Measurements from ENCODE around the gene PHYKPL. TPM values are rescaled to one million over a fixed set of nuclear protein-coding genes. Genes with fewer than 3 reads are reported as not detected.

The PHYKPL gene
- total and polyA plus RNA-seq, 2 donors (not counting 3 experiments of a cell fraction or from before 2014, with no cell fraction given) = 71.7 to 81.7 TPM

DNA sequence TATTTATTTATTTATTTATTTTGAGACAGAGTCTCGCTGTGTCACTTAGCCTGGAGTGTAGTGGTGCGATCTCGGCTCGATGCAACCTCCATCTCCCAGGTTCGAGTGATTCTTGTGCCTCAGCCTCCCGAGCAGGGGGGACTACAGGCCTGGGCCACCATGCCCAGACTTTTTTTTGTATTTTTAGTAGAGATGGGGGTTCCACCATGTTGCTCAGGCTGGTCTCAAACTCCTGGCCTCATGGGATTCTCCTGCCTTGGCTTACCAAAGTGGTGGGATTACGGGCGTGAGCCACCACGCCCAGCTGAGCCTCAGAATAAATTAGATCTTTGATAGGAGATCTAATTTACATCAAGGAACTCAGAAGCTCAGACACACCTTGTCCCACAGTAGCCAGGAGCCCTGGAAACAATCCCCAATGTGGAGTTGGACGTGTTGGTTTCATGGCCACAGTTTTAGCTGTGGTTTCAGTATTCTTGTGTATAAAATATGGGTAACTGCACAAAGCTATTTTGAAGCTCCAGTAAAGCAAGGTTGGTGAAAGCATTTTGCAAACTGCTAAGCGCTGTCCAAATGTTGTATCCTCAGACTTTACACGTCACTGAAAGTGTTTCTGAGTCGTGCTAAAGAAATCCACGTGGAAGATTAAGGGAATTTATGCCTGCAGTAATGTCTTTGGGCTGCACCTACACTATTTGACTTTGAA is 31.2 kb downstream of the PHYKPL start:
- ChIA-PET POLR2A (no interaction called here), CTCF (interaction anchor here (1.0 to 1.4 kb wide), 3 partner anchors 9 to 126 kb away, joined by 3 read pairs; no protein-coding TSS in a partner anchor)
- TF ChIP-seq EZH2 (IDR thresholded peaks at IDR 0.05; ENCODE audit: borderline replicate concordance, low read depth, low read length, severe bottlenecking) = no peak
- TF ChIP-seq, protein P1, sequence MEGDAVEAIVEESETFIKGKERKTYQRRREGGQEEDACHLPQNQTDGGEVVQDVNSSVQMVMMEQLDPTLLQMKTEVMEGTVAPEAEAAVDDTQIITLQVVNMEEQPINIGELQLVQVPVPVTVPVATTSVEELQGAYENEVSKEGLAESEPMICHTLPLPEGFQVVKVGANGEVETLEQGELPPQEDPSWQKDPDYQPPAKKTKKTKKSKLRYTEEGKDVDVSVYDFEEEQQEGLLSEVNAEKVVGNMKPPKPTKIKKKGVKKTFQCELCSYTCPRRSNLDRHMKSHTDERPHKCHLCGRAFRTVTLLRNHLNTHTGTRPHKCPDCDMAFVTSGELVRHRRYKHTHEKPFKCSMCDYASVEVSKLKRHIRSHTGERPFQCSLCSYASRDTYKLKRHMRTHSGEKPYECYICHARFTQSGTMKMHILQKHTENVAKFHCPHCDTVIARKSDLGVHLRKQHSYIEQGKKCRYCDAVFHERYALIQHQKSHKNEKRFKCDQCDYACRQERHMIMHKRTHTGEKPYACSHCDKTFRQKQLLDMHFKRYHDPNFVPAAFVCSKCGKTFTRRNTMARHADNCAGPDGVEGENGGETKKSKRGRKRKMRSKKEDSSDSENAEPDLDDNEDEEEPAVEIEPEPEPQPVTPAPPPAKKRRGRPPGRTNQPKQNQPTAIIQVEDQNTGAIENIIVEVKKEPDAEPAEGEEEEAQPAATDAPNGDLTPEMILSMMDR (IDR thresholded peaks at IDR 0.05; ENCODE audit: extremely low read depth in 1 of 2, insufficient read depth in 1 of 2, low read depth in 1 of 2, low read length in 2 of 2) = no peak
- TF ChIP-seq MYC (IDR thresholded peaks at IDR 0.05; ENCODE audit: low read depth, low read length) = no peak
- TF ChIP-seq POLR2AphosphoS5 (IDR thresholded peaks at IDR 0.05; ENCODE audit: insufficient read depth, low read depth, low read length) = no peak
- TF ChIP-seq GATA2 (IDR thresholded peaks at IDR 0.05; ENCODE audit: insufficient read depth, insufficient read length, low read depth, low read length) = no peak
- no peak for TF ChIP-seq POLR2A (IDR thresholded peaks at IDR 0.05; ENCODE audit: low read depth, low read length)
- no peak for TF ChIP-seq FOS (IDR thresholded peaks at IDR 0.05; ENCODE audit: borderline replicate concordance, insufficient read depth, low read length)
- TF ChIP-seq JUN (IDR thresholded peaks at IDR 0.05; ENCODE audit: borderline replicate concordance, insufficient read depth, insufficient read length, low read depth) = no peak
- TF ChIP-seq, protein P2, sequence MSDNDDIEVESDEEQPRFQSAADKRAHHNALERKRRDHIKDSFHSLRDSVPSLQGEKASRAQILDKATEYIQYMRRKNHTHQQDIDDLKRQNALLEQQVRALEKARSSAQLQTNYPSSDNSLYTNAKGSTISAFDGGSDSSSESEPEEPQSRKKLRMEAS (IDR thresholded peaks at IDR 0.05; ENCODE audit: insufficient read depth, insufficient read length) = no peak
- Histone ChIP-seq H3K79me2 (ENCODE audit: control insufficient read depth, insufficient read depth, low read length) (peaks cover 23% of the 10 kb centered on the region), H3K27ac (ENCODE audit: insufficient read depth, low read depth, low read length) (no peak overlapping the region), H3K27me3 (ENCODE audit: control insufficient read depth in 2 of 2, insufficient read depth in 2 of 2, low read length in 2 of 2) (no peaks in the 10 kb centered on the region), H3K4me3 (replicated peaks in 1 of 3; ENCODE audit: insufficient read depth in 1 of 3, low read depth in 1 of 3, low read length in 3 of 3) (no peak overlapping the region), H3K9ac (replicated peaks; ENCODE audit: extremely low read depth, insufficient read depth, low read length) (no peak overlapping the region), H2AFZ (ENCODE audit: low read depth, low read length) (no peak overlapping the region), H3K4me1 (ENCODE audit: control insufficient read depth, extremely low read depth, insufficient read depth, low read length) (peaks cover 9% of the 10 kb centered on the region), H4K20me1 (replicated peaks; ENCODE audit: control insufficient read depth, extremely low read depth, insufficient read depth, low read length) (no peaks in the 10 kb centered on the region), H3K4me2 (ENCODE audit: insufficient read depth, low read length) (no peak overlapping the region), H3K36me3 (ENCODE audit: control insufficient read depth in 2 of 2, extremely low read depth in 1 of 2, insufficient read depth in 2 of 2, low read length in 2 of 2) (peaks cover 0 to under 1% of the 10 kb centered on the region in 2 experiments), H3K9me1 (replicated peaks; ENCODE audit: control insufficient read depth, extremely low read depth, insufficient read depth, low read length) (no peaks in the 10 kb centered on the region), H3K9me3 (replicated peaks; ENCODE audit: control insufficient read depth, insufficient read depth, low read length) (no peaks in the 10 kb centered on the region)
- intact Hi-C loops (cut with micrococcal nuclease) = no loop called here
- no TSS peak for BruUV-seq (replicated peaks)
- dilution Hi-C loops (cut with MboI; ENCODE audit: extremely low pct_ligation_motif_present, low sequenced_read_pairs) = no loop called here
- FAIRE-seq (no peak), DNase-seq (ENCODE audit: low read depth, low spot score) (no peak)
